ENCODE measurements around the gene EGFL7. TPM values are rescaled to one million over a fixed set of nuclear protein-coding genes. Genes with fewer than 3 reads are reported as not detected.

EGFL7 gene
- total and polyA plus RNA-seq, 10 donors, result 132 to 522 (median 187) TPM

DNA sequence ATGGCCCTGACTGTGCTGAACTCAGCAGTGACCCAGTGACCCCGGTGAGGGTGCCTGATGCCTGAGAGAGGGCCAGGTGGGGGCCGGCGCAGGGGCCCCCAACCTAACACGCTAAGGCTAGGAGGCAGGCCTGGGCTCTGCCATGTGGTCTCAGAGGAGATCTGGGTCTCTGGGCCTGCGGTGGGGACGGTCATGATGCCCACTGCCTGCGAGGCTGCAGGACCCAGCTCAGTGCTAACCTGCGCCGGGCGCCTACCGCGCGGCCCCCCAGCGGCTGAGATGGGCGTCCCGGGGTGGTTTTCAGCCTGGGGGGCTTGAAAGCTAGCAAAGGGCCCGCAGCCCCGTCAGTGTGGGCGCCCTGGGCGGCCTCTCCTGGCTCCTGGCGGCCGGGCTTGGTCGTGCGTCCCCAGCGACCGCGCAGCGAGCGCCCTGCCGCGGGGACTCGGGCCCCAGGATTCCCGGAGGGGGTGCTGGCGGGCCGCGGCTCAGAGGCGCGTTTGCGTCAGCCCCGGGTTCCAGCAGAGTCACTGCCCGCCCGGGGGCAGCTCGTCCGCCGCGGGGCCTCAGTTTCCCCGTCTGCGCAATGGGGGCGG is 2.5 kb downstream of the EGFL7 start:
- H3K36me3 ChIP-seq, result peaks cover 0 to 56% (median 7%) of the 10 kb centered on the region in 6 donors
- intact Hi-C loops (cut with DNase I; ENCODE audit: low total_unique reads), result no loop called here
- no peak for DNase-seq
- TF ChIP-seq, protein P1, sequence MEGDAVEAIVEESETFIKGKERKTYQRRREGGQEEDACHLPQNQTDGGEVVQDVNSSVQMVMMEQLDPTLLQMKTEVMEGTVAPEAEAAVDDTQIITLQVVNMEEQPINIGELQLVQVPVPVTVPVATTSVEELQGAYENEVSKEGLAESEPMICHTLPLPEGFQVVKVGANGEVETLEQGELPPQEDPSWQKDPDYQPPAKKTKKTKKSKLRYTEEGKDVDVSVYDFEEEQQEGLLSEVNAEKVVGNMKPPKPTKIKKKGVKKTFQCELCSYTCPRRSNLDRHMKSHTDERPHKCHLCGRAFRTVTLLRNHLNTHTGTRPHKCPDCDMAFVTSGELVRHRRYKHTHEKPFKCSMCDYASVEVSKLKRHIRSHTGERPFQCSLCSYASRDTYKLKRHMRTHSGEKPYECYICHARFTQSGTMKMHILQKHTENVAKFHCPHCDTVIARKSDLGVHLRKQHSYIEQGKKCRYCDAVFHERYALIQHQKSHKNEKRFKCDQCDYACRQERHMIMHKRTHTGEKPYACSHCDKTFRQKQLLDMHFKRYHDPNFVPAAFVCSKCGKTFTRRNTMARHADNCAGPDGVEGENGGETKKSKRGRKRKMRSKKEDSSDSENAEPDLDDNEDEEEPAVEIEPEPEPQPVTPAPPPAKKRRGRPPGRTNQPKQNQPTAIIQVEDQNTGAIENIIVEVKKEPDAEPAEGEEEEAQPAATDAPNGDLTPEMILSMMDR (IDR thresholded peaks at IDR 0.05 in 8 of 11, conservative IDR thresholded peaks at IDR 0.05 in 3 of 11), result peak in 6 of 11 experiments; percentile 10 to 46 (median 30)
- no peak for TF ChIP-seq POLR2A (IDR thresholded peaks at IDR 0.05)
- peak in 2 of 3 donors; percentile 55 to 68 for TF ChIP-seq POLR2AphosphoS5 (IDR thresholded peaks at IDR 0.05)
- peak overlapping the region; percentile 48 to 84 (median 64) for H3K4me3 ChIP-seq
- 0 to 7% (median 4%) methylated on average over 4 to 49 of the region's 49 CpGs for WGBS, 5 donors
- H3K4me1 ChIP-seq, result peaks cover 3 to 72% (median 31%) of the 10 kb centered on the region in 6 donors
- no peaks in the 10 kb centered on the region for H3K9me3 ChIP-seq
- peak overlapping the region; percentile 38 to 90 (median 84) for H3K27ac ChIP-seq
- H3K27me3 ChIP-seq (replicated peaks in 1 of 7), result peaks cover 3 to 95% (median 40%) of the 10 kb centered on the region in 7 donors

GRCh38 chr9:136665704-136666371 is 3.1 kb downstream of the EGFL7 start:
- no peaks in the 10 kb centered on the region for H3K9me3 ChIP-seq
- peaks cover 0 to 62% (median 7%) of the 10 kb centered on the region in 6 donors for H3K36me3 ChIP-seq
- intact Hi-C loops (cut with DNase I; ENCODE audit: low total_unique reads), result no loop called here
- H3K4me1 ChIP-seq, result peaks cover 3 to 72% (median 31%) of the 10 kb centered on the region in 6 donors
- H3K4me3 ChIP-seq, result peak overlapping the region; percentile 27 to 84 (median 64)
- no peak for DNase-seq
- H3K27me3 ChIP-seq (replicated peaks in 1 of 7), result peaks cover 3 to 94% (median 40%) of the 10 kb centered on the region in 7 donors
- 0 to 1% (median 1%) methylated on average over 5 to 109 of the region's 109 CpGs for WGBS, 5 donors
- H3K27ac ChIP-seq, result peak overlapping the region in 6 of 8 donors; percentile 42 to 90 (median 84)
- peak in 1 of 3 donors; percentile 34 for TF ChIP-seq POLR2AphosphoS5 (IDR thresholded peaks at IDR 0.05)
- TF ChIP-seq, protein P1 (IDR thresholded peaks at IDR 0.05 in 8 of 11, conservative IDR thresholded peaks at IDR 0.05 in 3 of 11), result peak in 2 of 11 experiments; percentile 13 to 19
- TF ChIP-seq POLR2A (IDR thresholded peaks at IDR 0.05), result no peak

DNA sequence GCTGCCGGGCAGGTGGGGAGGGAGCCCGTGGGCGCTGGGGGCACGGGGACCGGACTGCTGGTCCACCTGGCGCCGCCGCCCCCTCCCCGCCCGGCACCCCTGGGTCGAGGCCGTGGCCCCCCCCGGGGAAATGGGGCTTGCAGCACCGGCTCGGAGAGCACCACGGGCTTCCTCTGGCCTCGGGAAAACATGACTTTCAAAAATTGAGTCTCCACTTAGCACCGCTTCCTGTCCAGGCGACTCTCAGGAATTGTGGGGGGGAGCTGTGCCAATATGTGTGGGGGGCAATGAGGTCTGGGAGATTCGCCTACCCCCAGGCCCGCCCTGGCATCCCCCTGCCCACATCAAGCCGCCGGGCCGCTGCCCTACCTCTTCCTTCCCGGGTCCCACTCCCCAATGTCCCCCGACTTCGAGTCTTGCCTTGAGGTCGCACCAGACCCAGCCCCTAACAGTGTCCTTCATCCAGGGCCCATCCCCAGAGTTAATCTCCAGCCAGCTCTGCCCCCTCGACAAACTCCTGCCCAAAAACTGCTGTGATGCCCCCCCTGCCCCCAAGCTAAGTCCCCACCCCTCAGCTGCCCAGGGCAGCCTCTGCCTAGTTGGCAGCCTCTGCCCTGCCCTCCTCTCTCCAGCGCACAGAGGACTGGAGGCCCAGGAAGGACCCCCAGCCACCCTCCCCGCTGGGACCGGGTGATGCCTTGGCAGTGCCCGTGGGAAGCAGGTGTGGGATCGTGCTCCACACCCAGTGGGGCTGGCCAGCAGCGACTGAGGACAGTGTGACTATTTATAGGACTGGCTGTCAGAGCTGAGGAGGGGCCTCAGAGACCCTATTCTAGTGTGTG is 3.9 kb downstream of the EGFL7 start:
- 7 to 39% (median 17%) methylated on average over 16 to 35 of the region's 35 CpGs for WGBS, 5 donors
- peak overlapping the region; percentile 27 to 84 (median 64) for H3K4me3 ChIP-seq
- H3K9me3 ChIP-seq, result no peaks in the 10 kb centered on the region
- peaks cover 3 to 86% (median 40%) of the 10 kb centered on the region in 7 donors for H3K27me3 ChIP-seq (replicated peaks in 1 of 7)
- intact Hi-C loops (cut with DNase I; ENCODE audit: low total_unique reads), result no loop called here
- TF ChIP-seq, protein P1 (IDR thresholded peaks at IDR 0.05 in 8 of 11, conservative IDR thresholded peaks at IDR 0.05 in 3 of 11), result peak in 2 of 11 experiments; percentile 1 to 37
- TF ChIP-seq POLR2AphosphoS5 (IDR thresholded peaks at IDR 0.05) (peak in 2 of 3 donors; percentile 43 to 54), POLR2A (IDR thresholded peaks at IDR 0.05) (no peak)
- DNase-seq, result no peak
- peak overlapping the region in 6 of 8 donors; percentile 42 to 87 (median 68) for H3K27ac ChIP-seq
- peaks cover 3 to 69% (median 32%) of the 10 kb centered on the region in 6 donors for H3K4me1 ChIP-seq
- H3K36me3 ChIP-seq, result peaks cover 0 to 66% (median 7%) of the 10 kb centered on the region in 6 donors
